Esophagus muscularis mucosa (tissue), 4 donors: ENCODE results near the gene RUVBL1. TPM values are rescaled to one million over a fixed set of nuclear protein-coding genes. Genes with fewer than 3 reads are reported as not detected.

ENCODE experiments used
- DNase-seq: peaks from one replicate; pipeline ENCODE4 v3.0.0-alpha.2; 2017; ENCODE audit errors: extremely low spot score
- H3K27ac ChIP-seq, 4 donors: fragments of 200-600 bp; sonication (generic); replicated peaks in 1 of 4; 1 replicate in 3 of 4; 2 replicates in 1 of 4; pipeline ENCODE4 v1.5.1; 2016 to 2019; ENCODE audit warnings: mild to moderate bottlenecking in 1 of 4
- H3K27me3 ChIP-seq, 4 donors: fragments of 200-600 bp; sonication (generic); one replicate each; pipeline versions ENCODE4 v1.5.1 to v1.6.0; 2016 to 2019
- H3K36me3 ChIP-seq, 4 donors: fragments of 200-600 bp; sonication (generic); one replicate each; pipeline ENCODE4 v1.5.1; 2016 to 2019
- H3K4me1 ChIP-seq, 4 donors: fragments of 200-600 bp; sonication (generic); one replicate each; pipeline ENCODE4 v1.5.1; 2016 to 2019
- H3K4me3 ChIP-seq, 4 donors: fragments of 200-600 bp; sonication (generic); 1 replicate in 2 of 4; 2 replicates in 2 of 4; pipeline ENCODE4 v1.5.1; 2016 to 2019; ENCODE audit warnings: mild to moderate bottlenecking in 4 of 4, moderate library complexity in 1 of 4
- H3K9me3 ChIP-seq, 4 donors: fragments of 200-600 bp; sonication (generic); 1 replicate in 3 of 4; 2 replicates in 1 of 4; pipeline ENCODE4 v1.5.1; 2016 to 2019
- EP300 ChIP-seq: sonication (generic); formaldehyde crosslinking; IDR thresholded peaks from one replicate; pipeline ENCODE4 v1.6.1; 2017; ENCODE audit warnings: antibody characterized with exemption
- POLR2A ChIP-seq: fragments of 450-650 bp; IDR thresholded peaks from one replicate; pipeline ENCODE4 v1.6.1; 2017; ENCODE audit warnings: antibody characterized with exemption, moderate library complexity, mild to moderate bottlenecking, low read depth
- POLR2AphosphoS5 ChIP-seq, 2 donors: sonication (generic); formaldehyde crosslinking; IDR thresholded peaks; one replicate each; pipeline ENCODE4 v1.6.1; 2017; ENCODE audit warnings: antibody characterized with exemption in 2 of 2
- WGBS: methylation state at CpG from one replicate; pipeline ENCODE4 v1.1.5; 2018; 5-methylcytosine and 5-hydroxymethylcytosine counted together
- intact Hi-C: fragments of 100-400 bp; cut with DNase I; formaldehyde crosslinking; loops from one replicate; pipeline ENCODE4 v1.15.1; 2023
- total RNA-seq, 4 donors: library from RNA; depleted of rRNA; stranded (reverse); fragments of >200 nt; gene quantifications; one replicate each; pipeline versions ENCODE4 v1.1.0 to v1.2.1, GENCODE V29; 2016
- TF ChIP-seq, protein P1 (sequence below), 3 experiments: fragments of 200-600 bp in 2 of 3; fragments of 450-650 bp in 1 of 3; sonication (generic) in 2 of 3; IDR thresholded peaks; one replicate each; pipeline ENCODE4 v1.5.1; 2017 to 2019; ENCODE audit warnings: antibody characterized with exemption in 3 of 3, mild to moderate bottlenecking in 2 of 3, moderate library complexity in 1 of 3

Gene RUVBL1
- total RNA-seq, 4 donors from 2014 or later = 21.4 to 28.9 (median 23.8) TPM

DNA sequence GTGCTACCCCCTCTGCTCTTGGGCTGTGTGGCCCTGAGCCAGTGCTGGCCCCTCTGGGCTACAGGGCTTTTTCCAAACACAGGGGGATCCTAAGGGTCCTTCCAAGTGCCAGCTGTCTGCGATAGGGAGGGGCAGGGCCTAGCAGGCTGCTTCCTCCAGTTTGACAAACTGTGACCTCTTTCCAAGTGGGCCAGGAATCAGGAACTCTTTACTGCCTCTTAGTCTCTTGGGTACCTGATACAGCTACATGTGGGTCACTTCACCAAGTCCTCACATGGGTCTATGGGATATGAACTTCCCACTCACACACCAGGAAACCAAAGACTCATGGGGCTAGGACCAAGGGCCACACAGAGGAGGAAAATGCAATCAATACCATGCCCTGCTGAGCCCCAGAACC lies 45.9 kb downstream of the RUVBL1 start:
- Histone ChIP-seq H3K27ac (peak overlapping the region in 2 of 4 donors; percentile 69 to 77), H3K36me3 (peaks cover under 1 to 36% (median 14%) of the 10 kb centered on the region in 4 donors), H3K9me3 (no peaks in the 10 kb centered on the region), H3K4me3 (no peak overlapping the region), H3K4me1 (peaks cover 39 to 53% (median 44%) of the 10 kb centered on the region in 4 donors), H3K27me3 (no peaks in the 10 kb centered on the region)
- TF ChIP-seq, protein P1, sequence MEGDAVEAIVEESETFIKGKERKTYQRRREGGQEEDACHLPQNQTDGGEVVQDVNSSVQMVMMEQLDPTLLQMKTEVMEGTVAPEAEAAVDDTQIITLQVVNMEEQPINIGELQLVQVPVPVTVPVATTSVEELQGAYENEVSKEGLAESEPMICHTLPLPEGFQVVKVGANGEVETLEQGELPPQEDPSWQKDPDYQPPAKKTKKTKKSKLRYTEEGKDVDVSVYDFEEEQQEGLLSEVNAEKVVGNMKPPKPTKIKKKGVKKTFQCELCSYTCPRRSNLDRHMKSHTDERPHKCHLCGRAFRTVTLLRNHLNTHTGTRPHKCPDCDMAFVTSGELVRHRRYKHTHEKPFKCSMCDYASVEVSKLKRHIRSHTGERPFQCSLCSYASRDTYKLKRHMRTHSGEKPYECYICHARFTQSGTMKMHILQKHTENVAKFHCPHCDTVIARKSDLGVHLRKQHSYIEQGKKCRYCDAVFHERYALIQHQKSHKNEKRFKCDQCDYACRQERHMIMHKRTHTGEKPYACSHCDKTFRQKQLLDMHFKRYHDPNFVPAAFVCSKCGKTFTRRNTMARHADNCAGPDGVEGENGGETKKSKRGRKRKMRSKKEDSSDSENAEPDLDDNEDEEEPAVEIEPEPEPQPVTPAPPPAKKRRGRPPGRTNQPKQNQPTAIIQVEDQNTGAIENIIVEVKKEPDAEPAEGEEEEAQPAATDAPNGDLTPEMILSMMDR (IDR thresholded peaks at IDR 0.05) = no peak
- TF ChIP-seq POLR2A (no peak), EP300 (no peak), POLR2AphosphoS5 (IDR thresholded peaks at IDR 0.05) (no peak)
- intact Hi-C loops = loop anchor here (5.0 kb wide), 4 partner anchors 45 to 530 kb away; partner anchors contain the start of genes EEFSEC and RUVBL1
- WGBS = 83% methylated on average over 1 of the region's 1 CpG
- no peak for DNase-seq

GRCh38 chr3:128077202-128077624 lies 46.4 kb downstream of the RUVBL1 start:
- 12% methylated on average over 5 of the region's 11 CpGs for WGBS
- H3K27ac ChIP-seq = peak overlapping the region in 3 of 4 donors; percentile 60 to 77 (median 69)
- peak overlapping the region; percentile 56 to 67 (median 60) for H3K4me3 ChIP-seq
- no peaks in the 10 kb centered on the region for H3K9me3 ChIP-seq
- peaks cover 37 to 49% (median 41%) of the 10 kb centered on the region in 4 donors for H3K4me1 ChIP-seq
- TF ChIP-seq POLR2A (no peak), EP300 (no peak), POLR2AphosphoS5 (IDR thresholded peaks at IDR 0.05) (no peak)
- TF ChIP-seq, protein P1 (IDR thresholded peaks at IDR 0.05) = no peak
- H3K27me3 ChIP-seq = no peaks in the 10 kb centered on the region
- intact Hi-C loops = loop anchor here (5.0 kb wide), 4 partner anchors 45 to 530 kb away; partner anchors contain the start of genes EEFSEC and RUVBL1
- peaks cover 4 to 36% (median 16%) of the 10 kb centered on the region in 4 donors for H3K36me3 ChIP-seq
- DNase-seq = no peak

- no CpG with 5 or more reads among the region's 79 CpGs for WGBS
- intact Hi-C loops = loop anchor here (5.0 kb wide), 4 partner anchors 46 to 531 kb away; partner anchors contain the start of genes EEFSEC and RUVBL1
- H3K27me3 ChIP-seq = no peaks in the 10 kb centered on the region
- peaks cover 4 to 36% (median 20%) of the 10 kb centered on the region in 4 donors for H3K36me3 ChIP-seq
- peak overlapping the region; percentile 60 to 77 (median 69) for H3K27ac ChIP-seq
- TF ChIP-seq POLR2A (no peak), EP300 (no peak), POLR2AphosphoS5 (IDR thresholded peaks at IDR 0.05) (peak in 1 of 2 donors; percentile 40)
- TF ChIP-seq, protein P1 (IDR thresholded peaks at IDR 0.05) = no peak
- H3K4me1 ChIP-seq = peaks cover 32 to 47% (median 41%) of the 10 kb centered on the region in 4 donors
- DNase-seq = no peak
- no peaks in the 10 kb centered on the region for H3K9me3 ChIP-seq
- H3K4me3 ChIP-seq = peak overlapping the region; percentile 56 to 67 (median 60)
Measured at GRCh38 chr3:128076483-128077201, 47.0 kb downstream of the RUVBL1 start.

- peaks cover 10 to 36% (median 28%) of the 10 kb centered on the region in 4 donors for H3K36me3 ChIP-seq
- TF ChIP-seq EP300 (no peak), POLR2A (no peak), POLR2AphosphoS5 (IDR thresholded peaks at IDR 0.05) (peak; percentile 62 to 85)
- TF ChIP-seq, protein P1 (IDR thresholded peaks at IDR 0.05) = peak in 2 of 3 experiments; percentile 94 to 97
- H3K27ac ChIP-seq = peak overlapping the region; percentile 60 to 77 (median 69)
- 1% methylated on average over 40 of the region's 78 CpGs for whole genome bisulfite sequencing
- no peak for DNase-seq
- peaks cover 32 to 39% (median 38%) of the 10 kb centered on the region in 4 donors for H3K4me1 ChIP-seq
- no peaks in the 10 kb centered on the region for H3K9me3 ChIP-seq
- peak overlapping the region; percentile 56 to 67 (median 60) for H3K4me3 ChIP-seq
- intact Hi-C loops = loop anchor here (5.0 kb wide), 4 partner anchors 46 to 531 kb away; partner anchors contain the start of genes EEFSEC and RUVBL1
- H3K27me3 ChIP-seq = no peaks in the 10 kb centered on the region
Measured at GRCh38 chr3:128075522-128076482, 47.8 kb downstream of the RUVBL1 start.
